Fibroblast of villous mesenchyme (primary cell): ENCODE data around the gene LCP2. TPM values are rescaled to one million over a fixed set of nuclear protein-coding genes. Genes with fewer than 3 reads are reported as not detected.

Experiments
- DNase-seq: peaks from one replicate; pipeline ENCODE4 v3.0.0-alpha.2; 2010; ENCODE audit warnings: low read depth
- H3K4me3 ChIP-seq: 2 replicates; pipeline ENCODE4 v1.5.1; 2011; ENCODE audit warnings: low read depth, mild to moderate bottlenecking, low read length
- total RNA-seq: library from RNA; depleted of rRNA; stranded (reverse); fragments of >200 nt; gene quantifications from 2 replicates; pipeline ENCODE4 v1.2.3, GENCODE V29; 2012
- TF ChIP-seq, protein P1 (sequence below): IDR thresholded peaks from 2 replicates; pipeline ENCODE4 v1.5.1; 2012; ENCODE audit warnings: low read depth, mild to moderate bottlenecking, low read length; ENCODE audit not compliant: insufficient read depth

Gene LCP2
- total RNA-seq, 1 donor = not detected

GRCh38 chr5:170263906-170264305, 33.7 kb downstream of the LCP2 start:
- DNase-seq = no peak
- TF ChIP-seq, protein P1, sequence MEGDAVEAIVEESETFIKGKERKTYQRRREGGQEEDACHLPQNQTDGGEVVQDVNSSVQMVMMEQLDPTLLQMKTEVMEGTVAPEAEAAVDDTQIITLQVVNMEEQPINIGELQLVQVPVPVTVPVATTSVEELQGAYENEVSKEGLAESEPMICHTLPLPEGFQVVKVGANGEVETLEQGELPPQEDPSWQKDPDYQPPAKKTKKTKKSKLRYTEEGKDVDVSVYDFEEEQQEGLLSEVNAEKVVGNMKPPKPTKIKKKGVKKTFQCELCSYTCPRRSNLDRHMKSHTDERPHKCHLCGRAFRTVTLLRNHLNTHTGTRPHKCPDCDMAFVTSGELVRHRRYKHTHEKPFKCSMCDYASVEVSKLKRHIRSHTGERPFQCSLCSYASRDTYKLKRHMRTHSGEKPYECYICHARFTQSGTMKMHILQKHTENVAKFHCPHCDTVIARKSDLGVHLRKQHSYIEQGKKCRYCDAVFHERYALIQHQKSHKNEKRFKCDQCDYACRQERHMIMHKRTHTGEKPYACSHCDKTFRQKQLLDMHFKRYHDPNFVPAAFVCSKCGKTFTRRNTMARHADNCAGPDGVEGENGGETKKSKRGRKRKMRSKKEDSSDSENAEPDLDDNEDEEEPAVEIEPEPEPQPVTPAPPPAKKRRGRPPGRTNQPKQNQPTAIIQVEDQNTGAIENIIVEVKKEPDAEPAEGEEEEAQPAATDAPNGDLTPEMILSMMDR = no peak
- H3K4me3 ChIP-seq = no peak overlapping the region

DNA sequence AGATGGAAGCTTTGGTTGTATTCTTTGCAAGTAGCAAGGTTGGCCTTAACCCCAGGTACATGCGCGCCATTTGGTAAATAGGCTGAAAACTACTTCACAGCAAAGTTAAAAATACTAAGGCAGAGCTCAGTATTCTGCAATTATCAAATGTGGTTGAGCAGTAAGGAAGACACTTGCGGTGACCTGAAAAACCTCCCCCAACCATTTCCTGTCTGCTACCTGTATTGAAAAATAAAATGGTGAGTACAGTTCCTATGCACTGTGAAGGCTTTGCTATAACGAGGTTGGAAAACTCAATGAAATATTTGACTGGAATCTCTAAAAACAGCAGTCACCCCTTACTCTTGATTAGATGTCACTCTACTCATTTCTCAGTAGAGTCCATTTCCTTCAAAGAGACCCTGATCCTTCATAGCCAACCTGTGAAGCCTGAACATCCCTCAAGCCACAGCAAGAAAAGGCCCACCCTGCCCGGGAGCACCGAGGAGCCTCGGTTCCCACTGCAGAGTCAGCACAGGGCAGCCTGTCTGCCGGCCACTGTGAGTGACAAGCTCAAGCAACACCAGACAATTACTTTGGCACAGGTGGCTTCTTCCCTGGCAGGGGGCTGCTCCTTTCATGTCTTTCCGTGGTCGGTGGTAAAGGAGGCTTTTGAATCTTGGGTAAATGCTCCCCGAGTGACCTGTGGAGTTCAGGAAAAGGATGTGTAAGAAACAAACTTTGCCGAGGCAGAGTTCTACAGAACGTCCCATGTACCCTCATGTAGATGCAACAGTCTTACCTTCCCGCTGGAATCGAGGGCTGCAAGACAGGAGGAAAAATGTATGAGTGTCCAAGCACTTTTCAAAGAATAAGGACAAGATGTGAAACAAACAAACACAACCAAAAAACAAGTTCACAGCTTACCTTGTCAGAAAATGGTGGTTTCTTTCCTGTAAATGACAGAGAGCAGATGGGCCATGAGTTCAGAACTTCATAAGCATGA, 35.2 kb downstream of the LCP2 start:
- no peak for DNase-seq
- TF ChIP-seq, protein P1 = no peak
- no peak overlapping the region for H3K4me3 ChIP-seq

- no peak overlapping the region for H3K4me3 ChIP-seq
- no peak for DNase-seq
- TF ChIP-seq, protein P1 = no peak
These were observed 36.0 kb downstream of the LCP2 start for GRCh38 chr5:170261528-170262043.

DNA sequence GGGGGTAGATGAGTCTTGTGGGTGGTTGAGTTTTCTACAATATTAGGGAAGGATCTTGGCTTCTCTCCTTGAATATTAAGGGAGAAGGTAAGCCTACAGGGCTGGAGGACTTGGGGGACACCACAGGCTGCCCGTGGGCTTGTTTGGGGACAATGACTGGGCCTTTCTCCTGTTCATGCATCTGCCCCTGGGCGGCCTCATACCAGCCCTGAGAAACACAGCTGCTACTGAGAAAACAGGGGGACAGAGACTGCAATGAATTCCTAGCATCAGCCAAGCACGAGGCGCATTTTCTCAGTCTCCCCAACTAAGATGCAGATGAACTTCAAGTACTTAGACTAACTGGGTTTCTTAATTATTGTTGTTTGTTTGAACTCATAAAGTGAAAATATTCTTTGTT, 40.2 kb downstream of the LCP2 start:
- TF ChIP-seq, protein P1 = no peak
- DNase-seq = no peak
- H3K4me3 ChIP-seq = no peak overlapping the region

GRCh38 chr5:170256571-170256970, 41.0 kb downstream of the LCP2 start:
- TF ChIP-seq, protein P1 = no peak
- H3K4me3 ChIP-seq = no peak overlapping the region
- DNase-seq = no peak

DNA sequence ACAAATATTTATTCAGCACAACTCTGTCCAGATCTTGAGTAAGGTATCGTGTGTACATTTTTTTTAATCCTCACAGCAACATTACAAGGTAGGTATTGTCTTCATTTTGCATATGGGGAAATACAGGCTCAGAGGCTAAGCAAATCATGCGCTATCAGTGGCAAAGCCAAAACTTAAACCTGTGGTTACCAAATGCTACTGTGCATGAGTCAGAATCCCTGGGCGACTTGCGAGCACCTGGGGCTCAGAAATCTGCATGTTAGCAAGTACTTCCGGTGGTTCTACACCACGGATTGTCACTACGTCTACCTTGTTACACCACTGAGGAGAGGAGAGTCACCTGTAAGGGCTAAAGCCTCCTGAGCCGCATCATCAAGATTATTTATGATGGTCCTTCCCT, 43.5 kb downstream of the LCP2 start:
- no peak overlapping the region for H3K4me3 ChIP-seq
- TF ChIP-seq, protein P1 = no peak
- DNase-seq = no peak
